Epithelial cell of esophagus (primary cell): ENCODE data around the gene ARL14.
A peak's percentile ranks its signal among the peaks of the same experiment; 100 is the strongest.

Experiments
- DNase-seq: peaks from one replicate; pipeline ENCODE4 v3.0.0; 2010; ENCODE audit warnings: low read depth
- H3K4me3 ChIP-seq: 2 replicates; pipeline ENCODE4 v1.5.1; 2011; ENCODE audit warnings: mild to moderate bottlenecking, low read length, control low read depth
- CTCF ChIP-seq: IDR thresholded peaks from 2 replicates; pipeline ENCODE4 v1.5.1; 2011; ENCODE audit warnings: low read depth, mild to moderate bottlenecking, low read length, control low read depth, inconsistent platforms; ENCODE audit not compliant: insufficient read depth; ENCODE audit errors: missing control alignments

ARL14 gene

GRCh38 chr3:160676547-160677303, at the start of gene ARL14:
Gene ARL14, plus strand, starts transcription at chr3:160677160. Its CDS starts 187 bp downstream, at chr3:160677347.
- no peak within 1 kb of the TSS for H3K4me3 ChIP-seq
- TF ChIP-seq CTCF: no peak
- DNase-seq: peak; percentile 97

- no peak overlapping the region for H3K4me3 ChIP-seq
- DNase-seq: no peak
- TF ChIP-seq CTCF: no peak
Observed at GRCh38 chr3:160629491-160629890, 47.5 kb upstream of the ARL14 start.

GRCh38 chr3:160633361-160634083, 43.4 kb upstream of the ARL14 start:
- no peak overlapping the region for H3K4me3 ChIP-seq
- peak; percentile 24 for DNase-seq
- no peak for TF ChIP-seq CTCF

- H3K4me3 ChIP-seq: no peak overlapping the region
- no peak for TF ChIP-seq CTCF
- no peak for DNase-seq
Observed at GRCh38 chr3:160635213-160635612, 41.7 kb upstream of the ARL14 start.

GRCh38 chr3:160637086-160637485, 39.9 kb upstream of the ARL14 start:
- H3K4me3 ChIP-seq: no peak overlapping the region
- TF ChIP-seq CTCF: no peak
- peak; percentile 44 for DNase-seq

- no peak for TF ChIP-seq CTCF
- DNase-seq: no peak
- H3K4me3 ChIP-seq: no peak overlapping the region
Observed at GRCh38 chr3:160638184-160638583, 38.8 kb upstream of the ARL14 start.
